Hepatocyte (in vitro differentiated cells): ENCODE results near the gene DNAAF3. TPM values are rescaled to one million over a fixed set of nuclear protein-coding genes. Genes with fewer than 3 reads are reported as not detected.

Experiments used
- DNase-seq: peaks from one replicate; pipeline ENCODE4 v3.0.0-alpha.2; 2016; ENCODE audit warnings: low spot score
- H2AFZ ChIP-seq: fragments of 200-600 bp; sonication (generic); 2 replicates; pipeline ENCODE4 v1.6.0; 2016; ENCODE audit warnings: antibody characterized with exemption, mild to moderate bottlenecking
- H3K27ac ChIP-seq: fragments of 200-600 bp; sonication (generic); 2 replicates; pipeline ENCODE4 v1.5.1; 2016; ENCODE audit warnings: mild to moderate bottlenecking
- H3K27me3 ChIP-seq: fragments of 200-600 bp; sonication (generic); 2 replicates; pipeline ENCODE4 v1.6.1; 2016
- H3K36me3 ChIP-seq: fragments of 200-600 bp; sonication (generic); replicated peaks from 2 replicates; pipeline ENCODE4 v1.5.1; 2016; ENCODE audit warnings: low read depth; ENCODE audit not compliant: insufficient read depth
- H3K4me1 ChIP-seq: fragments of 200-600 bp; sonication (generic); 2 replicates; pipeline ENCODE4 v1.5.1; 2016; ENCODE audit warnings: mild to moderate bottlenecking, moderate library complexity; ENCODE audit not compliant: insufficient read depth
- H3K4me2 ChIP-seq: fragments of 200-600 bp; sonication (generic); 2 replicates; pipeline ENCODE4 v1.6.0; 2016
- H3K4me3 ChIP-seq: fragments of 200-600 bp; sonication (generic); 2 replicates; pipeline ENCODE4 v1.5.1; 2016; ENCODE audit warnings: mild to moderate bottlenecking
- H3K79me2 ChIP-seq: fragments of 200-600 bp; sonication (generic); 2 replicates; pipeline ENCODE4 v1.6.0; 2017; ENCODE audit warnings: mild to moderate bottlenecking
- H3K9me2 ChIP-seq: fragments of 200-600 bp; sonication (generic); replicated peaks from 2 replicates; pipeline ENCODE4 v1.6.0; 2017; ENCODE audit warnings: mild to moderate bottlenecking; ENCODE audit not compliant: insufficient read depth
- H3K9me3 ChIP-seq: fragments of 200-600 bp; sonication (generic); 2 replicates; pipeline ENCODE4 v1.5.1; 2016; ENCODE audit warnings: low read depth, mild to moderate bottlenecking
- H4K20me1 ChIP-seq: fragments of 200-600 bp; sonication (generic); 2 replicates; pipeline ENCODE4 v1.6.0; 2016; ENCODE audit warnings: mild to moderate bottlenecking; ENCODE audit not compliant: insufficient read depth, poor library complexity, severe bottlenecking
- EZH2 ChIP-seq: fragments of 200-600 bp; sonication (generic); IDR thresholded peaks from 2 replicates; pipeline ENCODE4 v1.6.1; 2016; ENCODE audit warnings: antibody characterized with exemption, mild to moderate bottlenecking, borderline replicate concordance
- EZH2phosphoT487 ChIP-seq: fragments of 200-600 bp; sonication (generic); IDR thresholded peaks from one replicate; pipeline ENCODE4 v1.6.1; 2018; ENCODE audit warnings: antibody characterized with exemption, mild to moderate bottlenecking, low read depth, moderate library complexity; ENCODE audit not compliant: unreplicated experiment, severe bottlenecking
- WGBS: methylation state at CpG from one replicate; pipeline ENCODE4 v1.1.6; 2016; ENCODE audit warnings: low lambda C conversion rate; ENCODE audit errors: missing lambda C conversion rate; 5-methylcytosine and 5-hydroxymethylcytosine counted together
- polyA plus RNA-seq: library from polyadenylated mRNA; unstranded; fragments of >200 nt; fragmentation: Nextera tagmentation; extraction: Ambion mirVana; gene quantifications from 2 replicates; pipeline ENCODE4 v1.2.1, GENCODE V29; 2016
- total RNA-seq: library from RNA; depleted of rRNA; stranded (reverse); fragments of >200 nt; gene quantifications from 2 replicates; pipeline ENCODE4 v1.2.3, GENCODE V29; 2014
- TF ChIP-seq, protein P1 (sequence below): fragments of 200-600 bp; sonication (generic); IDR thresholded peaks from 2 replicates; pipeline ENCODE4 v1.5.1; 2016; ENCODE audit warnings: antibody characterized with exemption, mild to moderate bottlenecking; ENCODE audit not compliant: poor library complexity

Gene DNAAF3
- total and polyA plus RNA-seq, 2 experiments from 2014 or later: 0.17 to 4.9 TPM

DNA sequence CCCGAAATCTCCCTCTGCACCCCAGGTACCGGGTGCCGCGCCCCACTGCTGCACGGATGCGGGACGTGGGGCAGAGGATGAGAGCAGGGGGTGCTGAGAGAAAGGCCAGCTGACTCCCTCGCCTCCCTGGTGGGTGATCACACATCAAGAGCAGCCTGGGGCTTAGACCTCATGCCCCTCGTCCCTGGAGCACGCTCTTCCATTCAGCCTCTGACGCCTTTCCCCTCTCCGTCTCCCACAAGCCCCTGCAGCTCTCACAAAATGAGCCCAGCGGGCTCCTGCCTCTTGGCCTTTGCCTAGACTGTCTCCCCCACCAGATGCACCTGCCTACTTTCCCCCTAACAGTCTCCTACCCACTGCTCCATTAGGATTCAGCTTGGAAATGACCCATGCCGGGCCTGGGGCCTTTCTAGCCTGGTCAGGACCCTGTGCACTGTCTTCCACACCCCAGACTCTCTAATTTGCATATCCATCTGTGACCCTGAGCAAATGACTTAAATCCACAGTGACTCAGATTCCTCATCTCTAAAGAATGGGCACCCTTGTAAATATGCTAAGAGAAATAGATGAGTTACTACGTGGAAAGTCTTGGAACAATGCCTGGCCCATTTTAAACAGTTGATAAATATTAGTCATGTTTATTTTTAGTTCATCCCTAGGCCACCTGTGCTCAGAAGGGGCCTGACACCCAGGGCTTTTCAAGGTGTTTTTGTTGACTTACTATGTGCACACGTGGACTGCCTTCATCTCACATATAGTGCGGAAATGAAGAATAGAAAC, 43.5 kb upstream of the DNAAF3 start:
- no peaks in the 10 kb centered on the region for H3K27me3 ChIP-seq
- H3K9me3 ChIP-seq: no peaks in the 10 kb centered on the region
- H3K27ac ChIP-seq: peak overlapping the region; percentile 96
- no peaks in the 10 kb centered on the region for H3K9me2 ChIP-seq
- H3K79me2 ChIP-seq: peaks cover 4% of the 10 kb centered on the region
- TF ChIP-seq EZH2phosphoT487 (no peak), EZH2 (no peak)
- TF ChIP-seq, protein P1, sequence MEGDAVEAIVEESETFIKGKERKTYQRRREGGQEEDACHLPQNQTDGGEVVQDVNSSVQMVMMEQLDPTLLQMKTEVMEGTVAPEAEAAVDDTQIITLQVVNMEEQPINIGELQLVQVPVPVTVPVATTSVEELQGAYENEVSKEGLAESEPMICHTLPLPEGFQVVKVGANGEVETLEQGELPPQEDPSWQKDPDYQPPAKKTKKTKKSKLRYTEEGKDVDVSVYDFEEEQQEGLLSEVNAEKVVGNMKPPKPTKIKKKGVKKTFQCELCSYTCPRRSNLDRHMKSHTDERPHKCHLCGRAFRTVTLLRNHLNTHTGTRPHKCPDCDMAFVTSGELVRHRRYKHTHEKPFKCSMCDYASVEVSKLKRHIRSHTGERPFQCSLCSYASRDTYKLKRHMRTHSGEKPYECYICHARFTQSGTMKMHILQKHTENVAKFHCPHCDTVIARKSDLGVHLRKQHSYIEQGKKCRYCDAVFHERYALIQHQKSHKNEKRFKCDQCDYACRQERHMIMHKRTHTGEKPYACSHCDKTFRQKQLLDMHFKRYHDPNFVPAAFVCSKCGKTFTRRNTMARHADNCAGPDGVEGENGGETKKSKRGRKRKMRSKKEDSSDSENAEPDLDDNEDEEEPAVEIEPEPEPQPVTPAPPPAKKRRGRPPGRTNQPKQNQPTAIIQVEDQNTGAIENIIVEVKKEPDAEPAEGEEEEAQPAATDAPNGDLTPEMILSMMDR: no peak
- H3K4me1 ChIP-seq: peaks cover 23% of the 10 kb centered on the region
- H3K4me2 ChIP-seq: peak overlapping the region; percentile 14
- H3K36me3 ChIP-seq: no peaks in the 10 kb centered on the region
- WGBS: 72% methylated on average over 15 of the region's 17 CpGs
- no peak overlapping the region for H2AFZ ChIP-seq
- no peaks in the 10 kb centered on the region for H4K20me1 ChIP-seq
- peak; percentile 79 for DNase-seq
- H3K4me3 ChIP-seq: no peak overlapping the region

DNA sequence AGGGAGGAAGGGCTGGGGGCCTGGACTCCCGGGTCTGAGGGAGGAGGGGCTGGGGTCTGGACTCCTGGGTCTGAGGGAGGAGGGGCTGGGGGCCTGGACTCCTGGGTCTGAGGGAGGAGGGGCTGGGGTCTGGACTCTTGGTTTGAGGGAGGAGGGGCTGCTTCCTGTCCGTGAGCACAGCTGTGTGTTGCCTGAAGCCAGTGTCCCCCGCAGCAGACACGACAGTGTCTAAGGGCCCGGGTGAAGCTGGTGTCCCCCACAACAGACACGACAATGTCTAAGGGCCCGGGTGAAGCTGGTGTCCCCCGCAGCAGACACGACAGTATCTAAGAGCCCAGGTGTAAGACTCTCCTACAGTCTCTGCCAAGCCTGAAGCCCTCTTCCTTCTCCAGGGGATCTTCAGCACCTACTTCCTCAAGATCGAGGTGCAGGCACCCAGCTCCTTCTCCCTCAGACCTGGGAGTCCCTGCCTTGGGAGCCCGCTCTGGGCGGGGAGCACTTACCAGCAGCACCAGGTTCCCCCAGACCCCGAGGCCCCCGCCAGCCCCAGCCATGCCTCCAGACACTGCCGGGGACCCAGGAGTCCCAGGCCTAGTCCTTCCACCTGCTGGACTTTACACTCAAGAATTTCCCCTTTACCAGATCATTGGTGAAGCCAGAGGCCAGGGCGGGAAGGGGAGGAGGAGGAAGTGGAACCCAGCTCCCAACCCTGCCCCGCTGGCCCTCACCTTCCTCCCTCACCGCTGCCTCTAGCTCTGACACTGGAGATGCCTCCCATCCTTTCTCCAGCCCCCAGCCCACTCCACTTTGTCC, 42.7 kb upstream of the DNAAF3 start, which contains the start of gene PTPRH:
Gene PTPRH, minus strand, starts transcription at position 622 of the 813 bp plus-strand sequence. Its CDS starts 68 bp downstream, at position 554.
- WGBS: 70% methylated on average over 13 of the region's 18 CpGs
- Histone ChIP-seq H3K4me2 (peak within 1 kb of the TSS; percentile 14), H3K36me3 (no peaks in the 10 kb centered on the region), H2AFZ (no peak within 1 kb of the TSS), H3K4me3 (no peak within 1 kb of the TSS), H3K9me2 (no peaks in the 10 kb centered on the region), H3K27me3 (no peaks in the 10 kb centered on the region), H3K27ac (peak within 1 kb of the TSS; percentile 96), H3K4me1 (peaks cover 23% of the 10 kb centered on the region), H3K9me3 (no peaks in the 10 kb centered on the region), H3K79me2 (peaks cover 4% of the 10 kb centered on the region), H4K20me1 (no peaks in the 10 kb centered on the region)
- TF ChIP-seq, protein P1: no peak
- TF ChIP-seq EZH2phosphoT487 (no peak), EZH2 (no peak)
- DNase-seq: peak; percentile 54

DNA sequence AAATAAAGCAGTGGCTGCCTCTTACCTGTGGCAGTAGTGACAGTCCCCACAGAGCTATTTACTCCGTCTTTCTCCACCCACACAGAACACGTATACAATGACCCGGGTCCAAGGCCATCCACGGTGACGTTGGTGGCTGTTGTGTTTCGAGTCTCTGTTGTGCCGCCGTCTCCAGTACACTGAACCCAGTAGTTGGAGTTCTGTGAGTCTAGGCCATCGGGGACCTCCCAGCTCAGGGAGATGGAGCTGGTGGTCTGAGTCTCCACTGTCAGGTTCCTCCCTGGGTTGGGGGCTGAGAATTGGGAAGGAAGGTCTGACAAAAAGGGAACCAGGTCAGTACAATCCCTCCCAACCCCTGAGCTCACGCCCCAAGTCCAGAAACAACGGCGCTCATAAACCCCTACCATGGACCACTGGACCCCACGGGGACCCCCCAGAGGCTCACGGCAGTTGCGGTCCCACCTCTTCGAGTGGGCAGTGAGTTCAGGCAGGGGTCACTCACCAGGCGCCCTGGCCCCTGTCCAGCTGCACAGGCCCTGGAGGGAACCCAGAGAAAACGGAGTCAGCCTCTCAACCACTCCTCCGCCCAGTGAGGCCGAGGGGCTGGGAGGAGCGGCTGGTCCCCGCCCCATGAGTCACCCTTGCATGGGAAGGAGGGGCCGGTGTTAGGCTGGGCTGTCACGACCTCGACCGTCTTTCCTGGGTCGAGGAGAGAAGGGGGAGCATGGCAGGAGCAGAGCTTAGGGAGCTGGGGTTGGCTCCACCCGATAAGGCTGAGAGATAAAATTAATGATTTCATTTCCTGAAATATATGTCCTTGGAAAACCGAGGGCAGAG, 40.5 kb upstream of the DNAAF3 start:
- no peaks in the 10 kb centered on the region for H3K36me3 ChIP-seq
- no peaks in the 10 kb centered on the region for H3K27me3 ChIP-seq
- H3K4me2 ChIP-seq: peak overlapping the region; percentile 76
- 30% methylated on average over 29 of the region's 29 CpGs for WGBS
- no peaks in the 10 kb centered on the region for H4K20me1 ChIP-seq
- H2AFZ ChIP-seq: no peak overlapping the region
- TF ChIP-seq, protein P1: no peak
- TF ChIP-seq EZH2: no peak
- no peak for TF ChIP-seq EZH2phosphoT487
- no peak overlapping the region for H3K4me3 ChIP-seq
- peak; percentile 96 for DNase-seq
- peaks cover 4% of the 10 kb centered on the region for H3K79me2 ChIP-seq
- peaks cover 23% of the 10 kb centered on the region for H3K4me1 ChIP-seq
- H3K9me3 ChIP-seq: no peaks in the 10 kb centered on the region
- H3K9me2 ChIP-seq: no peaks in the 10 kb centered on the region
- H3K27ac ChIP-seq: peak overlapping the region; percentile 93
